ENCODE measurements around the gene HOXA3. TPM values are rescaled to one million over a fixed set of nuclear protein-coding genes. Genes with fewer than 3 reads are reported as not detected.

Gene HOXA3
- total RNA-seq, 3 donors from 2014 or later (not counting 1 experiment from before 2014, with no cell fraction given), result 0.32 to 0.78 (median 0.35) TPM

GRCh38 chr7:27133409-27134231 lies 18.8 kb downstream of the HOXA3 start:
- Mint-ChIP-seq H3K4me3 (no peak overlapping the region), H3K4me1 (no peaks in the 10 kb centered on the region), H3K36me3 (no peaks in the 10 kb centered on the region), H3K27me3 (ENCODE audit: low read depth in 2 of 2) (peaks cover 38 to 46% of the 10 kb centered on the region in 2 donors), H3K27ac (no peak overlapping the region), H3K9me3 (no peaks in the 10 kb centered on the region)
- Histone ChIP-seq H3K27me3 (ENCODE audit: control insufficient read depth, insufficient read depth, low read length) (peaks cover 6% of the 10 kb centered on the region), H3K36me3 (ENCODE audit: control insufficient read depth, insufficient read depth, low read length) (no peaks in the 10 kb centered on the region), H3K9me3 (ENCODE audit: control insufficient read depth, insufficient read depth, low read length) (no peaks in the 10 kb centered on the region), H3K4me3 (ENCODE audit: low read length) (no peak overlapping the region), H3K27ac (ENCODE audit: low read length) (no peak overlapping the region), H3K4me1 (ENCODE audit: control insufficient read depth, insufficient read depth, low read length) (no peaks in the 10 kb centered on the region)
- WGBS (ENCODE audit: insufficient coverage), result 89% methylated on average over 18 of the region's 18 CpGs
- DNase-seq (no peak), ATAC-seq (no peak)
- intact Hi-C loops (cut with micrococcal nuclease), result no loop called here
- no peak for TF ChIP-seq CTCF (IDR thresholded peaks at IDR 0.05)

- no peaks in the 10 kb centered on the region for H3K36me3 Mint-ChIP-seq
- WGBS (ENCODE audit: insufficient coverage), result 85% methylated on average over 6 of the region's 6 CpGs
- no peaks in the 10 kb centered on the region for H3K4me1 ChIP-seq (ENCODE audit: control insufficient read depth, insufficient read depth, low read length)
- TF ChIP-seq CTCF (IDR thresholded peaks at IDR 0.05), result no peak
- peaks cover 6% of the 10 kb centered on the region for H3K27me3 ChIP-seq (ENCODE audit: control insufficient read depth, insufficient read depth, low read length)
- intact Hi-C loops (cut with micrococcal nuclease), result no loop called here
- no peak overlapping the region for H3K4me3 Mint-ChIP-seq
- no peaks in the 10 kb centered on the region for H3K9me3 Mint-ChIP-seq
- no peak overlapping the region for H3K4me3 ChIP-seq (ENCODE audit: low read length)
- no peak overlapping the region for H3K27ac ChIP-seq (ENCODE audit: low read length)
- no peaks in the 10 kb centered on the region for H3K4me1 Mint-ChIP-seq
- H3K27me3 Mint-ChIP-seq (ENCODE audit: low read depth in 2 of 2), result peaks cover 37 to 39% of the 10 kb centered on the region in 2 donors
- DNase-seq (no peak), ATAC-seq (no peak)
- H3K27ac Mint-ChIP-seq, result no peak overlapping the region
- no peaks in the 10 kb centered on the region for H3K9me3 ChIP-seq (ENCODE audit: control insufficient read depth, insufficient read depth, low read length)
- no peaks in the 10 kb centered on the region for H3K36me3 ChIP-seq (ENCODE audit: control insufficient read depth, insufficient read depth, low read length)
These were observed 19.4 kb downstream of the HOXA3 start for GRCh38 chr7:27132978-27133377.

- ATAC-seq (no peak), DNase-seq (no peak)
- Mint-ChIP-seq H3K9me3 (no peaks in the 10 kb centered on the region), H3K4me3 (peak overlapping the region; percentile 47), H3K27ac (no peak overlapping the region), H3K27me3 (ENCODE audit: low read depth in 2 of 2) (peaks cover 32 to 37% of the 10 kb centered on the region in 2 donors), H3K36me3 (no peaks in the 10 kb centered on the region), H3K4me1 (no peaks in the 10 kb centered on the region)
- TF ChIP-seq CTCF (IDR thresholded peaks at IDR 0.05), result no peak
- WGBS (ENCODE audit: insufficient coverage), result 94% methylated on average over 1 of the region's 2 CpGs
- no peaks in the 10 kb centered on the region for H3K36me3 ChIP-seq (ENCODE audit: control insufficient read depth, insufficient read depth, low read length)
- no peaks in the 10 kb centered on the region for H3K9me3 ChIP-seq (ENCODE audit: control insufficient read depth, insufficient read depth, low read length)
- H3K4me3 ChIP-seq (ENCODE audit: low read length), result no peak overlapping the region
- no peak overlapping the region for H3K27ac ChIP-seq (ENCODE audit: low read length)
- H3K4me1 ChIP-seq (ENCODE audit: control insufficient read depth, insufficient read depth, low read length), result no peaks in the 10 kb centered on the region
- intact Hi-C loops (cut with micrococcal nuclease), result no loop called here
- H3K27me3 ChIP-seq (ENCODE audit: control insufficient read depth, insufficient read depth, low read length), result peaks cover 6% of the 10 kb centered on the region
These were observed 20.2 kb downstream of the HOXA3 start for GRCh38 chr7:27132214-27132613.
